GM12878 (cell line): ENCODE measurements around the gene TRAF7. TPM values are rescaled to one million over a fixed set of nuclear protein-coding genes. Genes with fewer than 3 reads are reported as not detected.
A peak's percentile ranks its signal among the peaks of the same experiment; 100 is the strongest.
"Not testable (repeated sequence)": the region's sequence is repeated elsewhere in the genome, so short reads cannot be mapped to it uniquely, and the experiment has no call there.

ENCODE experiments used
- ATAC-seq: fragments of 200-7000 bp; cut with Tn5 transposase; 3 replicates; pipeline ENCODE4 v1.9.1; 2020; ENCODE audit warnings: mild to moderate bottlenecking, moderate library complexity
- BruUV-seq: library from RNA; stranded (reverse); fragments of 400-500 nt; replicated peaks from 2 replicates; lab custom pipeline; 2021; lab: Mats Ljungman, UMichigan
- CTCF ChIA-PET: fragments of 300-600 bp; sonication (Branson Sonifier 250); formaldehyde crosslinking; extraction: SDS; loops from one replicate; lab custom pipeline; 2021; ENCODE audit warnings: inconsistent platforms; lab: Yijun Ruan, JAX
- POLR2A ChIA-PET: fragments of 350-600 bp; formaldehyde crosslinking; extraction: SDS; loops from one replicate; lab custom pipeline; 2021; ENCODE audit warnings: inconsistent platforms; lab: Charles Lee
- RAD21 ChIA-PET: fragments of 300-600 bp; sonication (Branson Sonifier 250); formaldehyde crosslinking; loops from one replicate; lab custom pipeline; 2023; ENCODE audit warnings: antibody characterized with exemption; ENCODE audit not compliant: unreplicated experiment; lab: Charles Lee
- SMC1A ChIA-PET: fragments of 300-600 bp; sonication (Branson Sonifier 250); formaldehyde crosslinking; loops from one replicate; lab custom pipeline; 2023; ENCODE audit not compliant: unreplicated experiment, uncharacterized antibody; lab: Charles Lee
- DNase-seq: peaks from one replicate; pipeline ENCODE4 v3.0.0-alpha.2; 2011; ENCODE audit warnings: low read depth, low spot score
- FAIRE-seq: peaks from 3 replicates; lab custom pipeline; 2011; peaks lifted over from hg19 to GRCh38; lab: Jason Lieb, UNC
- H2AFZ ChIP-seq: 2 replicates; pipeline ENCODE4 v1.6.0; 2011; ENCODE audit warnings: low read depth, low read length, control low read depth; ENCODE audit not compliant: control insufficient read depth
- H3K27ac ChIP-seq: 2 replicates; pipeline ENCODE4 v1.5.1; 2011; ENCODE audit warnings: control low read depth; ENCODE audit not compliant: control insufficient read depth, insufficient read depth
- H3K27me3 ChIP-seq, 2 experiments: replicated peaks in 1 of 2; 2 replicates each; pipeline versions ENCODE4 v1.6.0 to v1.6.1; 2011; ENCODE audit warnings: low read length in 1 of 2; ENCODE audit not compliant: control insufficient read depth in 2 of 2, insufficient read depth in 2 of 2
- H3K36me3 ChIP-seq, 2 experiments: 2 replicates each; pipeline ENCODE4 v1.5.1; 2011; ENCODE audit warnings: low read length in 1 of 2; ENCODE audit not compliant: control insufficient read depth in 2 of 2, insufficient read depth in 2 of 2
- H3K4me1 ChIP-seq: 2 replicates; pipeline ENCODE4 v1.6.1; 2011; ENCODE audit warnings: mild to moderate bottlenecking, low read length, moderate library complexity, mixed read lengths; ENCODE audit not compliant: control insufficient read depth, insufficient read depth
- H3K4me2 ChIP-seq: 2 replicates; pipeline ENCODE4 v1.6.0; 2011; ENCODE audit warnings: control low read depth; ENCODE audit not compliant: control insufficient read depth, insufficient read depth
- H3K4me3 ChIP-seq: fragments of 200-600 bp; sonication (generic); 2 replicates; pipeline ENCODE4 v1.5.1; 2016
- H3K79me2 ChIP-seq: 2 replicates; pipeline ENCODE4 v1.6.0; 2011; ENCODE audit warnings: low read length; ENCODE audit not compliant: control insufficient read depth, insufficient read depth
- H3K9ac ChIP-seq: 2 replicates; pipeline ENCODE4 v1.8.0; 2011; ENCODE audit warnings: low read length, control low read depth, mixed read lengths; ENCODE audit not compliant: control insufficient read depth, insufficient read depth
- H3K9me3 ChIP-seq: replicated peaks from 3 replicates; pipeline ENCODE4 v1.5.1; 2011; ENCODE audit warnings: mild to moderate bottlenecking, low read length; ENCODE audit not compliant: control insufficient read depth, insufficient read depth
- H4K20me1 ChIP-seq: 2 replicates; pipeline ENCODE4 v1.6.0; 2011; ENCODE audit not compliant: control insufficient read depth, insufficient read depth
- E2F4 ChIP-seq: IDR thresholded peaks from 2 replicates; pipeline ENCODE4 v1.6.1; 2012; ENCODE audit warnings: low read depth, low read length, improper control_type of control experiment
- HDGF ChIP-seq: fragments of 450-650 bp; IDR thresholded peaks from 2 replicates; pipeline ENCODE4 v1.6.1; 2016; ENCODE audit warnings: antibody characterized with exemption
- WGBS: methylation state at CpG from one replicate; pipeline ENCODE4 v1.1.6; 2016; ENCODE audit warnings: low lambda C conversion rate; ENCODE audit not compliant: insufficient replicate concordance, insufficient coverage; ENCODE audit errors: missing lambda C conversion rate; 5-methylcytosine and 5-hydroxymethylcytosine counted together
- in situ Hi-C: fragments of 300-500 bp; cut with MboI; formaldehyde crosslinking; loops from 9 replicates; pipeline ENCODE4 v1.14.3; 2018; ENCODE audit warnings: mixed read lengths
- intact Hi-C: fragments of 100-400 bp; cut with micrococcal nuclease; formaldehyde crosslinking; loops from one replicate; pipeline ENCODE4 v1.14.2; 2022; ENCODE audit not compliant: unreplicated experiment
- polyA plus RNA-seq, 11 experiments: library from polyadenylated mRNA; depleted of rRNA in 4 of 11; unstranded in 6 of 11; stranded (reverse) in 5 of 11; fragments of >200 nt; fragmentation: Nextera tagmentation in 4 of 11; fragmentation: Illumina TruSeq in 1 of 11; extraction: Ambion mirVana in 4 of 11; extraction: Trizol in 1 of 11; gene quantifications; 1 replicate in 1 of 11; 2 replicates in 10 of 11; pipeline versions ENCODE4 v1.2.1 to v1.2.3, GENCODE V29; 2011 to 2016; ENCODE audit warnings: inconsistent platforms in 2 of 11, missing spikeins in 2 of 11, low read depth in 1 of 11
- total RNA-seq, 4 experiments: library from RNA; depleted of rRNA in 3 of 4; stranded (reverse); fragments of >200 nt in 3 of 4; fragmentation: Illumina TruSeq in 1 of 4; extraction: Trizol in 1 of 4; gene quantifications; 2 replicates each; pipeline versions ENCODE4 v1.2.1 to v1.2.3, GENCODE V29; 2013 to 2021

TRAF7 gene
- total and polyA plus RNA-seq, 10 of the 15 experiments (the other 5 are each of a cell fraction or from before 2014, with no cell fraction given) = 0.61 to 87.0 (median 30.0) TPM

- SMC1A ChIA-PET, H3K27ac ChIP-seq, ATAC-seq, H3K4me2 ChIP-seq, BruUV-seq, H3K4me3 ChIP-seq, in situ Hi-C loops, CTCF ChIA-PET, DNase-seq, intact Hi-C loops, FAIRE-seq, H3K9me3 ChIP-seq, H4K20me1 ChIP-seq, H3K4me1 ChIP-seq, H3K27me3 ChIP-seq, H3K36me3 ChIP-seq, H2AFZ ChIP-seq, H3K9ac ChIP-seq: not testable (repeated sequence)
- 73% methylated on average over 7 of the region's 8 CpGs for WGBS
- ChIA-PET RAD21 (interaction anchor here (0.6 kb wide), 1 partner anchor 255 kb away, joined by 4 read pairs; no protein-coding TSS in a partner anchor), POLR2A (interaction anchor here (0.6 to 0.7 kb wide), 2 partner anchors 43 to 144 kb away, joined by 3 to 5 read pairs; no protein-coding TSS in a partner anchor)
- peaks cover 20% of the 10 kb centered on the region for H3K79me2 ChIP-seq
Measured at GRCh38 chr16:2203119-2203688, 47.6 kb downstream of the TRAF7 start.

DNA sequence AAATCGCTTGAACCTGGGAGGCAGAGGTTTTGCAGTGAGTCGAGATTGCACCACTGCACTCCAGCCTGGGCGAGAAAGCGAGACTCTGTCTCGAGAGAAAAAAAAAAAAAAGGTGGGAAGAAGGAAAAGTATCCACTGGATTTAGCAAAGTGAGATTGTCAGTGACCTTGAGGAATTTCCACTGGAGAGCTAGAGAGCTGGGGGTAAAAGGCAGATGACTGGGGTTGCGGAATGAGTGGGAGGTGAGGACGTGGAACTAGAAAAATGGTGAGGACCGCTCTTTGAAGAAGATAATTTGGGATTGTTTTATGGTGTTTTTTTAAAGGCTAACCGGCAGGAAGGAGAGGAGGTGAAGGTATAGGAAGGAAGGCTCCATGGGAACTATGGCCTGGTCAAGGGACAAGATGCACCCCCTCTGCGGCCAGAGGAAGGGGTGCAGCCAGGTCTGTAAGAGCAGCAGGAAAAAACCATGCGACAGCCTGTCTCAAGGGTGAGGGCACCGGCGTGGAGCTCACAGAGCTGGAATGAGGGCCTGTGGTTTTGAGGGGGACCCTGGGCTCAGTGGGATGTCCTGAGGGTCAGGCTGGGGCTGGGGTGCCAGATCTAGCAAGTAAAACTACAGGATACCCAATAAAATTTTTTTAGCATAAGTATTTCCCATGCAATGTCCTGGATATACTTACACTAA, 49.0 kb downstream of the TRAF7 start:
- ChIA-PET RAD21 (interaction anchor here (1.0 kb wide), 1 partner anchor 47 kb away, joined by 3 read pairs; the partner anchor contains the start of gene ECI1), SMC1A (no interaction called here)
- H3K4me1 ChIP-seq = peaks cover 6% of the 10 kb centered on the region; the same call in 1 of the 2 replicates
- H2AFZ ChIP-seq = peak overlapping the region; percentile 84
- in situ Hi-C loops = no loop called here
- 78% methylated on average over 12 of the region's 13 CpGs for WGBS
- TF ChIP-seq HDGF (no peak), E2F4 (0 out of 2 replicates have a peak, but pooled peaks have one; percentile 6)
- TF ChIP-seq, all 136 proteins: peak for 1
- Histone ChIP-seq H3K9ac (peak overlapping the region; percentile 78), H3K27ac (peak overlapping the region; percentile 96), H4K20me1 (no peaks in the 10 kb centered on the region), H3K79me2 (peaks cover 20% of the 10 kb centered on the region), H3K4me2 (peak overlapping the region; percentile 89), H3K9me3 (no peaks in the 10 kb centered on the region), H3K4me3 (peak overlapping the region; percentile 93), H3K36me3 (peaks cover 8 to 16% of the 10 kb centered on the region in 2 experiments; a peak in 3 of 4 replicates), H3K27me3 (no peaks in the 10 kb centered on the region)
- TSS peak; percentile 74 for BruUV-seq
- no peak for FAIRE-seq
- peak; percentile 11 for ATAC-seq
- DNase-seq = no peak
- ChIA-PET POLR2A (interaction anchor here (0.6 to 1.4 kb wide), 3 partner anchors 9 to 46 kb away, joined by 3 to 5 read pairs (median 3); partner anchors contain the start of gene PGP), CTCF (interaction anchor here (1.3 kb wide), 1 partner anchor 10 kb away, joined by 6 read pairs; the partner anchor contains the start of gene PGP)
- intact Hi-C loops = loop anchor here (5.0 kb wide), 1 partner anchor 48 kb away; the partner anchor contains the start of gene ECI1
